HCT116 (cell line): Measurements from ENCODE around the gene MS4A4E. TPM values are rescaled to one million over a fixed set of nuclear protein-coding genes. Genes with fewer than 3 reads are reported as not detected.

Source experiments
- ATAC-seq: fragments of 200-7000 bp; cut with Tn5 transposase; 2 replicates; pipeline ENCODE4 v1.9.1; 2020; ENCODE audit warnings: mild to moderate bottlenecking, moderate library complexity
- BruUV-seq: library from RNA; stranded (reverse); fragments of 400-500 nt; replicated peaks from 2 replicates; lab custom pipeline; 2021; lab: Mats Ljungman, UMichigan
- CTCF ChIA-PET: fragments of 300-600 bp; sonication (Branson Sonifier 250); formaldehyde crosslinking; loops from one replicate; lab custom pipeline; 2021; ENCODE audit warnings: antibody characterized with exemption; lab: Charles Lee
- POLR2A ChIA-PET: fragments of 300-600, 350-600 bp; sonication (Branson Sonifier 250); formaldehyde crosslinking; loops from one replicate; lab custom pipeline; 2021; ENCODE audit warnings: antibody characterized with exemption; lab: Charles Lee
- RAD21 ChIA-PET, 2 experiments: fragments of 300-600 bp; sonication (Branson Sonifier 250); formaldehyde crosslinking; loops; one replicate each; lab custom pipeline; 2023; ENCODE audit warnings: low total read pairs in 2 of 2; ENCODE audit not compliant: uncharacterized antibody in 2 of 2, unreplicated experiment in 2 of 2, low non-redundant PET in 1 of 2; lab: Charles Lee
- DNase-seq: peaks from one replicate; pipeline ENCODE4 v3.0.0-alpha.2; 2010; ENCODE audit warnings: low read depth, low spot score
- H2AFZ ChIP-seq: fragments of 200-600 bp; shearing (Covaris generic), sonication (generic); 2 replicates; pipeline ENCODE4 v1.6.1; 2017; ENCODE audit warnings: low read depth, mixed run types, mixed read lengths, antibody characterized with exemption, low read length; ENCODE audit not compliant: poor library complexity, severe bottlenecking
- H3K27ac ChIP-seq: 2 replicates; pipeline ENCODE4 v1.5.1; 2012; ENCODE audit warnings: low read depth, low read length
- H3K27me3 ChIP-seq: fragments of 200-600 bp; sonication (generic); 2 replicates; pipeline ENCODE4 v1.6.1; 2016; ENCODE audit warnings: mixed run types, low read length, mixed read lengths; ENCODE audit not compliant: insufficient read depth
- H3K36me3 ChIP-seq, 2 experiments: fragments of 200-500 bp in 1 of 2; fragments of 200-600 bp in 1 of 2; sonication (Bioruptor generic) in 1 of 2; sonication (generic) in 1 of 2; 2 replicates each; pipeline versions ENCODE4 v1.5.1 to v1.6.1; 2014 to 2016; ENCODE audit warnings: low read length in 2 of 2, inconsistent platforms in 1 of 2, mixed read lengths in 1 of 2, mixed run types in 1 of 2; ENCODE audit not compliant: insufficient read depth in 2 of 2, control insufficient read depth in 1 of 2
- H3K4me1 ChIP-seq, 2 experiments: fragments of 200-600 bp in 1 of 2; sonication (generic) in 1 of 2; 2 replicates each; pipeline versions ENCODE4 v1.5.1 to v1.6.1; 2012 to 2017; ENCODE audit warnings: low read length in 2 of 2, inconsistent platforms in 1 of 2, mild to moderate bottlenecking in 1 of 2, mixed read lengths in 1 of 2, mixed run types in 1 of 2, moderate library complexity in 1 of 2; ENCODE audit not compliant: insufficient read depth in 2 of 2, control insufficient read depth in 1 of 2
- H3K4me2 ChIP-seq: fragments of 200-600 bp; sonication (generic); 2 replicates; pipeline ENCODE4 v1.6.1; 2017; ENCODE audit warnings: mixed run types, low read length, mixed read lengths
- H3K4me3 ChIP-seq, 2 experiments: fragments of 200-600 bp in 1 of 2; sonication (generic) in 1 of 2; replicated peaks in 1 of 2; 2 replicates each; pipeline ENCODE4 v1.5.1; 2011 to 2016; ENCODE audit warnings: low read length in 2 of 2, control low read depth in 1 of 2, low read depth in 1 of 2, mild to moderate bottlenecking in 1 of 2, mixed read lengths in 1 of 2, mixed run types in 1 of 2
- H3K79me2 ChIP-seq: fragments of 200-600 bp; sonication (generic); 2 replicates; pipeline ENCODE4 v1.6.1; 2017; ENCODE audit warnings: mild to moderate bottlenecking, mixed run types, low read length, moderate library complexity, mixed read lengths; ENCODE audit not compliant: insufficient read depth
- H3K9ac ChIP-seq: fragments of 200-600 bp; sonication (generic); 2 replicates; pipeline ENCODE4 v1.6.1; 2016; ENCODE audit warnings: low read length, mixed read lengths
- H3K9me2 ChIP-seq: fragments of 200-600 bp; sonication (generic), shearing (Covaris generic); 2 replicates; pipeline ENCODE4 v1.6.1; 2017; ENCODE audit warnings: mixed run types, mild to moderate bottlenecking, moderate library complexity; ENCODE audit not compliant: insufficient read depth
- H3K9me3 ChIP-seq, 2 experiments: fragments of 200-500 bp in 1 of 2; fragments of 200-600 bp in 1 of 2; sonication (Bioruptor generic) in 1 of 2; sonication (generic) in 1 of 2; 2 replicates each; pipeline ENCODE4 v1.6.1; 2014 to 2017; ENCODE audit warnings: low read length in 2 of 2, mixed read lengths in 2 of 2, inconsistent platforms in 1 of 2, low read depth in 1 of 2, mild to moderate bottlenecking in 1 of 2, mixed run types in 1 of 2, moderate library complexity in 1 of 2; ENCODE audit not compliant: control insufficient read depth in 1 of 2, insufficient read depth in 1 of 2
- H4K20me1 ChIP-seq: fragments of 200-600 bp; sonication (generic), shearing (Covaris generic); 2 replicates; pipeline ENCODE4 v1.6.1; 2017; ENCODE audit warnings: mixed run types, mild to moderate bottlenecking, moderate library complexity; ENCODE audit not compliant: insufficient read depth
- ATF3 ChIP-seq: IDR thresholded peaks from 2 replicates; pipeline ENCODE4 v1.6.1; 2012
- CTCF ChIP-seq, 3 experiments: fragments of 200-600 bp in 1 of 3; sonication (generic) in 1 of 3; IDR thresholded peaks in 2 of 3; conservative IDR thresholded peaks in 1 of 3; 2 replicates each; pipeline ENCODE4 v1.5.1; 2012 to 2017; ENCODE audit warnings: low read depth in 2 of 3, low read length in 2 of 3, antibody characterized with exemption in 1 of 3, borderline replicate concordance in 1 of 3, control low read depth in 1 of 3, mild to moderate bottlenecking in 1 of 3, mixed read lengths in 1 of 3, mixed run types in 1 of 3, moderate library complexity in 1 of 3; ENCODE audit not compliant: insufficient read depth in 1 of 3
- FOSL1 ChIP-seq: IDR thresholded peaks from 2 replicates; pipeline ENCODE4 v1.6.1; 2012; ENCODE audit warnings: low read depth
- JUND ChIP-seq: IDR thresholded peaks from 2 replicates; pipeline ENCODE4 v1.6.1; 2012
- MAX ChIP-seq: IDR thresholded peaks from 2 replicates; pipeline ENCODE4 v1.6.1; 2012
- RAD21 ChIP-seq: IDR thresholded peaks from 2 replicates; pipeline ENCODE4 v1.6.1; 2012; ENCODE audit warnings: low read depth, mild to moderate bottlenecking
- intact Hi-C: fragments of 100-400 bp; cut with micrococcal nuclease; formaldehyde crosslinking; loops from 2 replicates; pipeline ENCODE4 v1.10.0; 2022
- total RNA-seq: library from RNA; stranded (reverse); gene quantifications from one replicate; pipeline ENCODE4 v1.2.1, GENCODE V29; 2021; ENCODE audit not compliant: unreplicated experiment

MS4A4E gene
- total RNA-seq, 1 experiment from 2014 or later, result not detected

- TF ChIP-seq JUND (no peak), RAD21 (peak; percentile 84), ATF3 (no peak), CTCF (IDR thresholded peaks at IDR 0.05 in 2 of 3, conservative IDR thresholded peaks at IDR 0.05 in 1 of 3; ENCODE audit: borderline replicate concordance in 1 of 3, insufficient read depth in 1 of 3, low read depth in 2 of 3, low read length in 2 of 3) (peak; percentile 56 to 79 (median 67)), MAX (no peak), FOSL1 (no peak)
- no peaks in the 10 kb centered on the region for H3K79me2 ChIP-seq
- H4K20me1 ChIP-seq, result no peaks in the 10 kb centered on the region
- H3K9me3 ChIP-seq, result 0 out of 4 replicates have a peak, but pooled peaks cover 0 to 4% of the 10 kb centered on the region in 2 experiments
- H3K4me3 ChIP-seq, result no peak overlapping the region
- no peak overlapping the region for H2AFZ ChIP-seq
- DNase-seq (peak; percentile 36), ATAC-seq (peak; percentile 86)
- no peaks in the 10 kb centered on the region for H3K27me3 ChIP-seq
- H3K4me2 ChIP-seq, result no peak overlapping the region
- no peaks in the 10 kb centered on the region for H3K36me3 ChIP-seq
- CTCF ChIA-PET, result interaction anchor here (0.6 to 2.8 kb wide), 13 partner anchors 10 to 497 kb away, joined by 3 to 17 read pairs (median 5); partner anchors contain the start of gene MS4A15
- no peak overlapping the region for H3K9ac ChIP-seq
- H3K27ac ChIP-seq, result no peak overlapping the region
- no peaks in the 10 kb centered on the region for H3K9me2 ChIP-seq
- intact Hi-C loops, result loop anchor here (1.0 to 5.0 kb wide), 4 partner anchors 221 to 492 kb away; partner anchors contain the start of gene MS4A15
- BruUV-seq, result no TSS peak
- POLR2A ChIA-PET, result no interaction called here
- H3K4me1 ChIP-seq, result no peaks in the 10 kb centered on the region
- RAD21 ChIA-PET, result interaction anchor here in 1 of 2 experiments (0.8 kb wide), 1 partner anchor 496 kb away, joined by 3 read pairs; no protein-coding TSS in a partner anchor
These were observed 22.7 kb upstream of the MS4A4E start for GRCh38 chr11:60265373-60266214.
